ACHN (cell line): ENCODE results near the gene NPEPPS.
"Not testable (repeated sequence)": the region's sequence is repeated elsewhere in the genome, so short reads cannot be mapped to it uniquely, and the experiment has no call there.

Experiments used
- DNase-seq: peaks from one replicate; pipeline ENCODE4 v3.0.0-alpha.2; 2015
- in situ Hi-C: cut with HindIII; loops from 2 replicates; pipeline ENCODE4 v1.10.0; 2017; ENCODE audit warnings: low sequenced_read_pairs, low pct_ligation_motif_present, low pct_unique_long_range_greater_than_20kb

Gene NPEPPS

DNA sequence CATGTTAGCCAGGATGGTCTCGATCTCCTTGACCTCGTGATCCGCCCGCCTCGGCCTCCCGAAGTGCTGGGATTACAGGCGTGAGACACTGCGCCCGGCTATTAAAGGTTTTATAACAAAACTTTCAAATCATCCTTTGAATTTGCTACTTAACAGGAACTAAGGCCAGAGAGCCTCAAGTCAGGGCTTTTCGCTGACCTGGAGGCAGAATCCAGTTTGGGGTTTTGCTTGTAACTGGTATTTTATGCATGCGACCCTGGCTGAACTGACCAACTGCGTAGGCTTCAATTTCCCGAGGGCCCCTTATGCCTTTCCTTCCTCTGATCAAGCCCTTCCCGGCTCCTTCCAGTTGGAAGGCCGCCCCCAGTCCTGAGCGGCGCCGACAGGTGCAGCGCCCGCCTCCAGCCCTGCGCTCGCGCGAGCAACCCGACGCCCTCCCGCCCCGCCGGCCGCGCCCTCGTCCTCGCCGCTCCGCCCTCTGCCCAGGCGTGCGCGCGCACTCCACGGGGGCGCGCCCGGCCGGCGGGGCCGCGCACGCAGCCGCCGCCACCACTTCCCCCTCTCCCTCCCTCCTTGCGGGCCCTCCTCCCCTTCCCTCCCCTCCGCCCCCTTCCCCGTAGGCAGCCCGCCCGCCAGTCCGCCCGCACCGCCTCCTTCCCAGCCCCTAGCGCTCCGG is at the start of gene NPEPPS:
Gene NPEPPS, plus strand, starts transcription at position 552 of the 676 bp plus-strand sequence. CDS start 193 bp downstream, outside the sequence.
- peak; percentile 86 for DNase-seq
- in situ Hi-C loops: not testable (repeated sequence)

GRCh38 chr17:47491841-47492212 is 39.1 kb upstream of the NPEPPS start:
- DNase-seq, in situ Hi-C loops: not testable (repeated sequence)

DNA sequence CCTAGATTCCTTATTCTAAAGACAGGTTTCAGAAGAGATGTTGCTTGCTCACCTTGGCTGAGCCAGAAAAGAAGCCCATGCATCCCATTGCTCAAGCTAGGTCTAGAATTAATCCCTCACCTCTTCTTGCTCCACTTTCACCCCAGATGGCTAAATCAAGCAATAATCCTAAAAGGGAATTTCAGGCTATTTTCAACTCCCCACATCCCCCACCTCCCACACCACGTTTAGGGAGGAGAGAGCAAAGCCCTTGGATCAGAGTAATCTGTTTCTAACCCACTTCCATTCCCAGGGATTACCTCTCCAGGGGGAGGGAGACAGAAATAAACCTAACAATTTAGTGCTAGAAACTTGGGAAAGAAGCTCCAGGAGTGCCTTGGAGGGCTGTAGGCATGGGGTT is 31.8 kb upstream of the NPEPPS start:
- DNase-seq, in situ Hi-C loops: not testable (repeated sequence)

DNA sequence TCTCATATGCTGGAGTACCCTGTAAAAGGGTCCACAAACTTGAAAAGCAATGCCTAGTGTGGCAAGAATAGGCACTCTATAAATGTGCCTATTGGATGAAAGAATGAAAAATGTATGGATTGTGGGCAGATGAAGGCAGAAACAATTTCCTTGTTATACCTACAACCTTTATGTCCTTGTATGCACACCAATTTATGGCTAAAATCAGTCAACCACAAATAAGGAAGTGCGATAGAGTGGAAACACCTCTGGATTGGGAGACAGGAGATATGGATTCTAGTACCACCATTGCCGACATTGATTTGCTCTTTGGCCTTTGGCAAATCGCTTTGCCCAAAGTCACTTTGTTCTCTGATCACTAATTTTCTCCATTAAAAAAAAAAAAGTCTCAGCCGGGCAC is 31.4 kb upstream of the NPEPPS start:
- in situ Hi-C loops: not testable (repeated sequence)

GRCh38 chr17:47500620-47501019 is 30.3 kb upstream of the NPEPPS start:
- in situ Hi-C loops: not testable (repeated sequence)
- peak; percentile 37 for DNase-seq

More for the DNA sequence above, 31.4 kb upstream of the NPEPPS start:
- not testable (repeated sequence) for DNase-seq

- DNase-seq: peak; percentile 76
- in situ Hi-C loops: not testable (repeated sequence)
These were observed 28.7 kb upstream of the NPEPPS start for GRCh38 chr17:47502122-47502731.

DNA sequence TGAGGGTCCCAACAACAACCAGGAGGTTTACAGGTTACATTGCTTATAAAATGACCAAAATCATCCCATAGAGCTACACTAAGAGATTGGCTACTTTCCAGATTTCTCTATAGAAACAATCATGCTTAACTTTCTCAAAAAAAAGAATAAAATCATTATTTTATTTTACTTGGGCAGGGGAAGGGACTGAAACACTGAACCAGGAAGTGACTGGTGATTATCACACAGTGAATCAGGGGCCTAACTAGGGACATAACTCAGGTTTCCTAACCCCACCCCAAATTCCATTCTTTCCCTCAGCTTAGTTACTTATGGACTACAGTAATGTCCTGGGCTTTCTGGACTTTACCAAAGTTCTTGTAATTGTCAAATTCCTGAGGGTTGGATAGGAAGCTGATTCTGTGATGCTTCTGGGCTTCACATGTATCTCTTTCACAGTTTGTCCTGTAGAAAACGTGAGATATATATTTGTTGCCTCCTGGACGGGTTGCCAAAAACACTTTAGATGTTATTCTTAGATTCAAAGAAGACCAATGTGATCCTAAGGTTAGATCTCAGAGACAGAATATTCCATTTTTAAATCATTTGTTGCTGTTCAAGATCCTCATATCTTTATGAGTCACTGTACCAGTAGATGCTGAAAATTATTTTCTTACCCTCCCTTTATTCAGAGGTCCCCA is 28.0 kb upstream of the NPEPPS start:
- DNase-seq: peak; percentile 72
- in situ Hi-C loops: not testable (repeated sequence)

DNA sequence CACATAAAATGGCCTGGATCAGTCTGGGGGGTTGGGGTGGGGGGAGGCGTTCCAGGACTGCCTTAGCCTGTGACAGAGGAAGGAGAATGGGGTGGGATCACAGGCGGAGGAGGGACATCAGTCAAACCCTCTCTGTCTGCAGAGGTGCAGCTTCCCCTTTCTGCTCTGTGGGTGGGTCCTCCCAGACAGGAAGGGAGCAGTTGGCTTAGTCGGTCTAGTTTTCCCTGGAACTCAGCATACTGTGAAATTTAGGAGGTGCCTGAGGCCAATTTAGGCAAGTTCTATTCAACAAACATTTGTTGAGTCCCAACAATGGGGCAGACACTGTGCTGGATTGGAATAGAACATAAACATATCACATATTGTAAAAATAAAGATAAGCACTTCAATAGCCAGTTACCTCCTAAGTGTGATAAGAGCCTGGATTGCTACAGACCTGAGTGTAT is 19.2 kb upstream of the NPEPPS start:
- DNase-seq, in situ Hi-C loops: not testable (repeated sequence)

DNA sequence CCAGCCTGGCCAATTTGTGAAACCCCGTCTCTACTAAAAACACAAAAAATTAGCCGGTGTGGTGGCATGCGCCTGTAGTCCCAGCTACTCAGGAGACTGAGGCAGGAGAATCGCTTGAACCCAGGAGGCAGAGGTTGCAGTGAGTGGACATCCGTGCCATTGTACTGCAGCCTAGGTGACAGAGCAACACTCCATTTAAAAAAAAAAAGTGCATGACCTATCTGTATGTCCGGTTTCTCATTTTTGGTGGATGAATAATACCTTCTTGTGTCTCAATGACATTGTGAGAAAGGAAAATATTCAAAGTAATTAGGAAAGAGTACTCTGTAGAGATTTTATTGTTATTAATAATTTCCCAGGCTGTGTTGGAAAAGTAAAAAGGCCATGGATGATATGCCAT is 17.6 kb upstream of the NPEPPS start:
- DNase-seq, in situ Hi-C loops: not testable (repeated sequence)

DNA sequence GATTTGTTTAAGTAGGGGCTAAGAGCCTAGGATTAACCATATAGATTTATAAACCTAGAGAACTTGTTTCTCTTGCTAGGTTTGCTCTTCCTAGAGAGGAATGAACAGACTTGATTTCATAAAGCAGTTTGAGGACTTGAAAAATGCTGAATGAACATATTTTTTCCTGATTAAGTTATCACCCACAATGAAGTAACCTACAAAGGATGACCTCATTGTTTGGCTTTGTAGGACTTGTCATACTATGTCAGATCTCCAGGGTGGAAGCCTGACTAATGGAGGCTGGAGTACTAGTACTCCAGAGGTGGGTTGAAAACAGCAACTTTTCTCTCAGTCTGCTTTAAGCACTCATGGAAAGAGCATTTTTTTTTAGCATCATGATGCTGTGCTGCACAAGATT is 12.0 kb upstream of the NPEPPS start:
- DNase-seq: not testable (repeated sequence)

DNA sequence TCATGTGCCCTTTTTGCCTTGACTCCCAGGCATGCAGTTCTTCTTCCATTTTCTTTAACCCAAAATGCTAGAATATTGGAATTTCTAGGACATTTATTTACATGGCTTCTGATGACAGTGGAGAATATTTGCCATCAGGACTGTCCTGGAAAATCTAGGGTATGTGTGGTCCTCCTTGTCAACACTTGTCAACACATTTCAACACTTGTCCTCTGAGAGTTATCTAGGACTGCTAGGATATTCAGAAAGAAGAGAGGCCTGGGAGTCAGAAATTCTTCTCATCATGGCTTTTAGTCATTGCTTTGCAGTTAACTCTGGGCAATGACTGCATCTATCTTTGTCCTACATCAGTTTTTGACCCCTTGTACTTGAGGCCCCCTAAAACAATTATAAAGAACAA is 11.5 kb upstream of the NPEPPS start:
- DNase-seq, in situ Hi-C loops: not testable (repeated sequence)

More for the DNA sequence above, 12.0 kb upstream of the NPEPPS start:
- in situ Hi-C loops: not testable (repeated sequence)

DNA sequence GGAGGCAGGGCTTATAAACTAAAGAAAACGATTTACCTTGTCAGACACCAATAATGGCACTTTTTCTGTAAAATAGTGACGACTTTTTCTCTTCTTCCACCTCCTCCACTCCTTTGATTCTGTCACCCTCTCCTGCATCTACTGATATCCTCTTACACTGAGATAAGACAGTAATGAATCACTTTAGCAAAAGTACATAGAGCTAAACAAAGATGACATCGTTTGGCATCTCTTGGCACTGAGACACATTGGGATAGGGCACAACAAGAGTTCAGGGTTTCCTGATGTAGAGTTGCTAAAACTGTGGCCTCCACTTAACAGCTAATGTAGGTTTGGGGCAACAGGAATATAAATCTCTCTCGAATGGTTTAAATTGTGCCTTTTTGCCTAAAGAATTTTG is 10.6 kb upstream of the NPEPPS start:
- DNase-seq, in situ Hi-C loops: not testable (repeated sequence)

GRCh38 chr17:47521434-47521833 is 9.5 kb upstream of the NPEPPS start:
- in situ Hi-C loops, DNase-seq: not testable (repeated sequence)

GRCh38 chr17:47522341-47522740 is 8.6 kb upstream of the NPEPPS start:
- DNase-seq, in situ Hi-C loops: not testable (repeated sequence)

GRCh38 chr17:47531233-47531820 is 419 bp downstream of the NPEPPS start:
- in situ Hi-C loops: not testable (repeated sequence)
- DNase-seq: peak; percentile 9

DNA sequence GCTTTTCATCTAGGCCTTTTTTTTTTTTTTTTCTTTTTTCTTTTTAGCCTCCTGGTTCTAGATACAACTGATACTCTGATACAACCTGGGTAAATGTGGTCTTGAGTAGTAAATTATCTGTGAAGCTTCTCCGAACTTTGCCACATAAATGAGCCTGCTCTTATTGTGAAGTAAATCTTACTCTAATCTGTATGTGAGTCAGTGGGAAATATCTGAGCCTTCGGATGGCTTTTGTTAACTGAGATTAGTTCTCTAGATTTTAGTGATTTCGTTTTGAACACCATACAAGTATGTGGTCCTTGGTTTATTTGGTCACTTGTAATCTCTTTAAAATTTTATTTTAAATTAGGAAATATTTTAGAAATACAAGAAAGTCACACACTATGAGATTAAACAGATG is 8.2 kb downstream of the NPEPPS start:
- DNase-seq, in situ Hi-C loops: not testable (repeated sequence)

DNA sequence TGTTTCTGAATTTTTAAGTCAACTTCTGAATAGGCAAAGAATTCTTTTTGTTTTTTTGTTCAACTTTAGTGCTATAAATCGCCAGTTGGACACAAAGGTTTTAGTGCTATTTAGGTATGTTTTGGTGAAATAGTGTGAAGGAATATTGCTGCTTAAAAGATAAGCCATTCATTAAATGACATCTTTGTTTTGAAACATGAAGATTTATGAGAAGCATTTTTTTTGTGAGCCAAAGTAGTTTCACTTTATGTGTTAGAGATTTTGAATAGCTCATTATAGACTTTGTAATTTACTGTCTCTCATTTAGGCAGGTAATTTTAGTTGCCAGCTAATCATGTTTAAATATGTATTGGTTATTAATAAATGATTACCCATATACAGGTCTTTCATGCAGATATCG is 10.8 kb downstream of the NPEPPS start:
- DNase-seq, in situ Hi-C loops: not testable (repeated sequence)

DNA sequence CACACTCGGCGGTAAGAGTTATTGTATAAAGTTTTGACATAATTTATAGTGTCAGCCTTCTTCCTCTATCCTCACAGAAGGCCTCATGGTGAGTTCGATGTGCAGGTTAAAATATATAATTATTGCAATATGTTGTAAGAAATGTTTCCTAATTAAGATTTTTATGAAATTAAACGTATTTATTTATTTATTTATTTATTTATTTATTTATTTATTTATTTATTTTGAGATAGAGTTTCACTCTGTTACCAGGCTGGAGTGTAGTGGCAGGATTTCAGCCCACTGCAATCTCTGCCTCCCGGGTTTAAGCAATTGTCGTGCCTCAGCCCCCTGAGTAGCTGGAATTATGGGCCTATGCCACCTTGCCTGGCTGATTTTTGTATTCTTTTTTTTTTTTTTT is 13.4 kb downstream of the NPEPPS start:
- DNase-seq, in situ Hi-C loops: not testable (repeated sequence)

GRCh38 chr17:47554733-47555132 is 23.8 kb downstream of the NPEPPS start:
- in situ Hi-C loops: not testable (repeated sequence)

More at GRCh38 chr17:47554733-47555132, 23.8 kb downstream of the NPEPPS start:
- DNase-seq: not testable (repeated sequence)
